C4-2B (cell line): ENCODE measurements around the gene PLXDC1.

Experiments
- H3K27ac ChIP-seq: fragments of 450-650 bp; 2 replicates; pipeline ENCODE4 v1.5.1; 2017
- CTCF ChIP-seq: fragments of 450-650 bp; conservative IDR thresholded peaks from 2 replicates; pipeline ENCODE4 v1.5.1; 2017; ENCODE audit warnings: mild to moderate bottlenecking
- ZFX ChIP-seq: fragments of 450-650 bp; IDR thresholded peaks from 2 replicates; pipeline ENCODE4 v1.6.1; 2017

Gene PLXDC1

DNA sequence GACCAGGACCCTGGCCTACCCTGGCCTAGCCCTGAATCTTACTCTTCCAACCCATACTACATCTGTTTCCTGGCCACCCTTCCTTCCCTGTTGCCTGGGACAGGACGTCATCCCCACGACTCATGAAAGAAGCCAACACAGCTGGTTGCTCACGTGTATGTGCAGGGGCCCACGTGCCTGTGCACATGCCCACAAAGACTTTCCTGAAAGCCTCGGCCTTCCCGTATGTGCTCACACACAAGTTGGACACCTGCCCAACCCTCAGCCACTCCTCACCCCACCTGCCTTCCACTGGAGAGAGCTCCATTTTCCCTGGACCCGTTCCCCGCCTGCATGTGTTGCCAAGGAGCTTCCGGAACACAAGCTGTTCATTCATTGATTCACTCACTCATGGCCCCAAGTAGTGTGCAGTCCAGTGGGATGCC, 7.0 kb downstream of the PLXDC1 start:
- TF ChIP-seq CTCF, result no peak
- TF ChIP-seq ZFX, result no peak
- no peak overlapping the region for H3K27ac ChIP-seq

DNA sequence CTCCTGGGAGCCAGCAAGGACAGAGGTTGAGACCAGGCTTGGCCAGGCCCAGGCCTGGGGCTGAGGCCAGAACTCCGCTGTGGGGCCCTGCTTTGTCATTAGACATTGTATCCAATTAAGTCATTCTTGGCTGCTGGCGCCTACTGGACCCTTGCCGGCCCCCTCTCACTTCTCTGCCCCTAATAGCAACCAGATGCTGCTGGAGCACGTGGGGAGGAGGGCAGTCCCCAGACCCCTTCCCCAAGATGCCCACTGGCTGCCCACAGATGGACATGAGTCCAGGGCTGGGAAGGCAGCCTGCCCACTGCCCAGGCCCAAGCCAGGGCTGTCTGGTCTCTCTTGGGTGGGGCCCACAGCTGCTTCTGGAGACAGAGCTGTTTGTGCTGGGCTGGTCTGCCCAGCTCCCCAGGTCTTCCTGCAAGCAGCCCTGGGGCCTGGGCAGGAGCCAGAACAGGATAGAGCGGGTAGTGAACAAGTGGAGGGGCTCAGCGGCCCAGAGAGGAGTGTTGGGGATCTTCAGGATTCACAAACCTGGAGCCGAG, 7.8 kb downstream of the PLXDC1 start:
- TF ChIP-seq CTCF (no peak), ZFX (no peak)
- H3K27ac ChIP-seq, result no peak overlapping the region

GRCh38 chr17:39141915-39142664, 9.3 kb downstream of the PLXDC1 start:
- no peak overlapping the region for H3K27ac ChIP-seq
- TF ChIP-seq ZFX (no peak), CTCF (no peak)

GRCh38 chr17:39141294-39141693, 10.1 kb downstream of the PLXDC1 start:
- H3K27ac ChIP-seq, result no peak overlapping the region
- TF ChIP-seq ZFX (no peak), CTCF (no peak)

DNA sequence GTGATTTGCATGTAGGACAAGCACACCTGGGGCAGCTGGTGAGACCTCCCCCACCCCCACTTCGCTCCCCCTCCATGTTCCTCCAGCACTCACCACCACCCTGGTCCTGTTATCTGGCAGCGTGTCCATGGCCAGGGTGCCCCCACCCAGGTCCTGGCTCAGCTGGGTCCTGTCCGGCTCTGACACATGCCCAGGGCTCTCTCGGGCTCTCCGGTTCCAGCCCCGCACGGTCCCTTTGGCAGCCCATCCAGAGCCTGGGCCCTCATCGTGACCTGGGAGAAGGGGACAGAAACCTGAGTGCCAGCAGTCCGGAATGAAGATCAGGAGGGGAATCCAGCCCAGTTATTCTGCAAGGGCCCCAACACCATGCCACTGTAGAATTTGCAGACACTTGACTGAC, 11.9 kb downstream of the PLXDC1 start:
- peak overlapping the region; percentile 11; the same call in 1 of the 2 replicates for H3K27ac ChIP-seq
- TF ChIP-seq CTCF (no peak), ZFX (no peak)

DNA sequence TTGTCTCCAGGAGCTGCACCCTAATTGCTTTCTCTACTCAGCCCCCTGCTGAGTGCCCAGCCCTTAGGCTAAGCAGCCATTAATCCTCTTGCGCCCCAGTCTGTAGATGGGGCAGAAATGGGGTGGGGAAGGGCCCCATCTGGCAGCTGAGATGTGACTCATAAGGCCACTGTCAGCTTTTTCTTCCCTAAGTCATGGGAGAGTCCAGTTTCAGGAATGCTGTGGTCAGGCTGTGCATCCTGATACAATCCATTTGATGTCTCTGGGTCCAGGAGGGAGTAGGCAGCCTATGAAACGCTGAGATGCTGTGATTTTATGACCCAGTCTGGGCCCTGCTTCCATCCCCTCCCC, 12.3 kb downstream of the PLXDC1 start:
- peak overlapping the region; percentile 11; the same call in 1 of the 2 replicates for H3K27ac ChIP-seq
- TF ChIP-seq CTCF (no peak), ZFX (no peak)

GRCh38 chr17:39138431-39139160, 12.8 kb downstream of the PLXDC1 start:
- H3K27ac ChIP-seq, result no peak overlapping the region
- TF ChIP-seq ZFX (no peak), CTCF (no peak)
